GM15510 (cell line): ENCODE results near the gene ZNF462.

Experiments used
- POLR2A ChIP-seq: IDR thresholded peaks from 3 replicates; pipeline ENCODE4 v1.6.1; 2011; ENCODE audit warnings: borderline replicate concordance; ENCODE audit not compliant: insufficient read length; ENCODE audit errors: extremely low read depth

ZNF462 gene

DNA sequence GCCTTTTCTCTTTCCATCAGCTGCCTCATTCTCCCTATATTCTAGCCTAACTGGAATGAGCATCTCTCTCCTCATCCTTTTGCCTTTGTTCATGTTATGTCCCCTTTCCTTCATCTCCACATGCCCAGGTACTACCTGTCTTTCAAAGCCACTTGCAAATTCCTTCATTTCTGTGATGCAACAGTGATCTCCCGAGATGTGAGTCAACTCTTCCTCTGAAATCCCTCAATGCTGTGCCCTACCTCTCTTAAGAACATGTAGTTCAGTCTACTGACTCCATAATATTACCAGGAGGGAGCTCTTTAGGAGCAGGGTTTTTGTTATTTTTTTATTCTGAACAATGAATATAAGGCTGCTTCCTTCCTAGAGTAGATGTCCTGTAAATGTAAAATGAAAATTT, 91.6 kb downstream of the ZNF462 start:
- TF ChIP-seq POLR2A: no peak

DNA sequence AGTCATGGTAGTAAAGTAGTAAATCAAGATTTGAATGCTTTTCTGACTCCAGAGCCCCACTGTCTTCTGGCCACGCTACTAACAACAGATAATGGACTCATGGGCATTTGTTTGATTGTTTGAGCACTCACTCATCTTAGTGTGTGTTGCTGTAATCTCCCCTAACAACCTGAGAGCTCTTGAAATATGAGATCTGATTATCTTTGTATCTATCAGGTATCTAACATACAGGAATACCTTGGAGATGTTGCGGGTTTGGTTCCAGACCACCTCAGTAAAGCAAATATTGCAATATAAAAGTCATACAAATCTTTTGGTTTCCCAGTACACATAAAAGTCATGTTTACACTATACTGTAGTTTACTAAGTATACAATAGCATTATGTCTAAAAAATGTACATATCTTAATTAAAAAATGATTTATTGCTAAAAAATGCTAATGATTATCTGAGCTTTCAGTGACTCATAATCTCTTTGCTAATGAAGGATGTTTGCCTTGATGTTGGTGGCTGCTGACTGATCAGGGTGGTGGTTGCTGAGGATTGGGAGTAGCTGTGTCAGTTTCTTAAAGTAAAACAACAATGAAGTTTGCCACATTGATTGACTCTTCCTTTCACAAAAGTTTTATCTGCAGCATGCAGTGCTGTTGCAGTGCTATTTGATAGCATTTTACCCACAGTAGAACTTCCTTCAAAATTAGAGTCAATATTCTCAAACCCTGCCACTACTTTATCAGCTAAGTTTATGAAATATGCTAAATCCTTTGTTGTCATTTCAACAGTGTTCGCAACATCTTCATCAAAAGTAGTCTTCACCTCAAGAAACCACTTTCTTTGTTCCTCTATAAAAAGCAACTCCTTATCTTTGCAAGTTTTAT, 92.2 kb downstream of the ZNF462 start:
- no peak for TF ChIP-seq POLR2A

DNA sequence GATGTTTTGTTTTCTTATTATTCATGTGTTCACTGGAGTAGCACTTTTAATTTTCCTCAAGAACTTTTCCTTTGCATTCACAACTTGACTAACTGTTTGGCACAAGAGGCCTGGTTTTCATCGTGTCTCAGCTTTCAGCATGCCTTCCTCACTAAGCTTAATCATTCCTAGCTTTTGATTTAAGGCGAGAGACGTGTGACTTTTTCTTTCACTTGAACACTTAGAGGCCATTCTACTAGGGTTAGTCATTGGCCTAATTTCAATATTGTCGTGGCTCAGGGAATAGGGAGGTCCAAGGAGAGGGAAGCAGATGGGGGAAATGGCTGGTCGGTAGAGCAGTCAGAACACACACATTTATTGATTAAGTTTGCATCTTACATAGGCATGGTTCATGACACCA, 94.0 kb downstream of the ZNF462 start:
- no peak for TF ChIP-seq POLR2A

DNA sequence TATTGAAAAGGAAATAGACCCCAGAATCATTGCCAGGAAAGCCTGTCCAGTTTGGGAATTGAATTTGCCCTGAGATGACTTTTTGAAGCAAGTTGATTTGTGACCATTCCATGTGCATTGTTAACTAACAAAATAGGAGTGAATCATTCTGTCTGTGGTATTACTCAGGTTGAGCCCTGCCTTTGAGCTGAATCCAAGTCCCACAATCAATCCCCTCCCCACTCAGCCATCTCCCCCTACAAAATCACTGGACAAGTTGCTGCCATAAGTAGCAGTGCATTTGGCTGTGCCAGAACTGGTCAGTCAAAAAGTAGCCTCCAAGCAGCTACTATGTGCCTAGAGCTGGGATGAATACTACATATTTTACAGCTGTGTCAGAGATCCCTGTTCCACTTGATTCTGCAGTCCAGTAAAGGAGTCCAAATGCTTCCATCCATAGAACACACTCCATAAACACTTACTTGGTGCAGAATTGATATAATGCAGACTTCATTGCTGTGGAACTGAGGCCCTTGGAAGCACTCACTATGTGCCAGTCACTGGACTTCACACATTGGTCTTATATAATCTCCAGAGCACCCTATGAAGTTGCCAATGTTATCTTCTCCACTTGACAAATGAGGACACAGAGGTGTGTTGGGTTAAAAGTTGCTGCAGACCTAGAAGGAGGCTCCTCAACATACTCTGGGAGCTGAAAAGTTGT, 96.1 kb downstream of the ZNF462 start:
- no peak for TF ChIP-seq POLR2A

DNA sequence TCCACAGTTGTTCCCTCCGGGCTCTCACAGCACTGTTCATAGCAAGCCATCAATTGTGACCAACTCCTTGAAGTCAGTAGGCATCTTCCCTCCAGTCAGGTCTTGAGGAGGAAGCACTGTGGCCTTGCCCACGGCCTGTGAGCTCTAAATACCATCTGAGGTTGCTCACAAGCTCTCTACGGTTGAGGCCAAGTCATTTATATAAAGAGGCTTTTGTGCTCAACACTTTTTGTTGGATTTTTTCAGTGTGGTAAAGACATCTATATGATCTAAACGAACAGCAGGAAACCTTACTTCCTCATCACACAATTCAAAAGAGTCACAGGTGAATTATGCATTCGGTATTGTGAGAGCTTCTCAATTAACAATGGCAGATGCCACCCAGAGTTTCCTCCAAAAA, 97.3 kb downstream of the ZNF462 start:
- no peak for TF ChIP-seq POLR2A

DNA sequence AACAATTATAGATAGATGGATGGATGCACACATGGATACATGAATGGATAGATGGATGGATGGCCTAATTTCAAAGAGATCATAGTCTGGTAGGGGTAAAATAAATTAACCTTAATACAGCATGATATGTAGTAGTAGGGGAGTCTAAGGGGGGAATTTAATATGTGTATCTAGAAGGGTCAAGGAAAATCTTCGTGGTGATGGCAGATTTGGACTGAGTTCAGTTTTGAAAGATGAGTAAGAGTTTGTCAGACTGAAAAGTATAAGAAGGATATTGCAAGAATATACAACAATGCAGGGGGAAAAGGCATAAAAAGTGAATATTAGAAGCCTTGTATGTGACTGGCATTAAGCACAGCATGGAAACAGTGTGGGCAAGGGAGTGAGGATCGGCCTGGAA, 98.7 kb downstream of the ZNF462 start:
- TF ChIP-seq POLR2A: no peak

DNA sequence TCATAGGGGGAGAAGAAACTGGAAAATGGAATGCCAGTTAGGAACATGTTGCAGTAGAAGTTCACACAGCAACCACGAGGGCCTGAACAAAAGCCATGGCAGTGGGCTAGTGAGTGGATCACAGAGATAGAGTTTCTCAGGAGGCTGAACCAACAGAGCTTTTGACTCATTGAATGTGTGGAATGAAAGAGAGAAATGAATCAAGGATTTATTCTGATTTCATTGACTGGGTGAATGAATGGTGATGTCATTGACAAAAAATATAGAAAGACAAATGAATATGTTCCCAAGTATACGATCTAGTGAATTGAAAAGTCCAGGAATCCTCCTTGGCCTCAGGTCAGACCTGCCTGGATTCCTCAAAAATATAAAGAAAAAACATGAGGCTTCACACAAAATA, 99.2 kb downstream of the ZNF462 start:
- no peak for TF ChIP-seq POLR2A

DNA sequence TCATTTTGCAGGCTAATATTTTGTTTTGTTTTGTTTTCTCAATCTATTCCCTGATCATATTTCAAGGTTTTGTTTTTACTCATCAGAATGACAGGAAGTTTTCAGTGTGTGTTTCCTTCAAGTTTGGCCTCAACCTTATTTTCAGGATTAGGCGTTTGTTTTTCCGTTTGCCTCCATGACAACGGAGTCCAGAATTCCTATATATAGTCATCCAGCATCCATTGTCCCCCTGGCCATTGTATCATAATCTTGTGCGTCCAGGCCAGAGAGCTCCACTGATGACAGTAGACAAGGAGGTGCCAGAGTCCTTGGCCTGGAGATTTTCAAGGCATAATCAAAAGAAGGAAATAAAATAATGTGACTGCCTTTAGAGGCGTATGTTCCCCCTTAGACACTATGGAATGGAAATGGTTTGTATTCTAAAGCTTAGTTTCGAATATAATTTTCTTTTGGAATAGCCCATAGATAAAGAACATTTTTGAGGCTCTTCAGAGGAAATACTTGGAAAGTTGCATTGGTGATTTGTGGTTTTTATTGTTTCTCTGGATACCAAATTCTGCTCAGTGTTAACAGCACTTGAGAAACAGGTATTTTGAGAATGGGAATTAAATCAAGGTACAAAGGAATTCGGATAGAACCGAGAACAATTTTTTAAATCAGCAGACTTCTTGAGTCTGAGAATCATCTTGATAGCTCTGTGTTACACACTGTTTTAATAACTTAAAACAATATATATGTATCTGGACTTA, 99.8 kb downstream of the ZNF462 start:
- no peak for TF ChIP-seq POLR2A

DNA sequence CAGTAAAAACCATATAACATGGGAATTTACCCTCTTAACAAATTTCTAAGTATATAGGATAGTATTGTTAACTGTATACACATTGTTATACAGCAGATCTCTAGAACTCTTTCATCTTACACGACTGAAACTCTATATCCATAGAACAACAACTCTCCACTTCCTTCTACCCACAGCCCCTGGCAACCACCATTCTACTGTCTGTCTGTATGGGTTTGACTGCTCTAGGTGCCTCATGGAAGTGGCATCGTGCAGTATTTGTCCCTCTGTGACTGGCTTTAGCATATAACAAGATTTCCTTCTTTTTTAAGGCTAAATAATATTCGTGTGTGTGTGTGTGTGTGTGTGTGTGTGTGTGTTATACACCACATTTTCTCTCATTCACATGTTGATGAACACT, 100.7 kb downstream of the ZNF462 start:
- no peak for TF ChIP-seq POLR2A

DNA sequence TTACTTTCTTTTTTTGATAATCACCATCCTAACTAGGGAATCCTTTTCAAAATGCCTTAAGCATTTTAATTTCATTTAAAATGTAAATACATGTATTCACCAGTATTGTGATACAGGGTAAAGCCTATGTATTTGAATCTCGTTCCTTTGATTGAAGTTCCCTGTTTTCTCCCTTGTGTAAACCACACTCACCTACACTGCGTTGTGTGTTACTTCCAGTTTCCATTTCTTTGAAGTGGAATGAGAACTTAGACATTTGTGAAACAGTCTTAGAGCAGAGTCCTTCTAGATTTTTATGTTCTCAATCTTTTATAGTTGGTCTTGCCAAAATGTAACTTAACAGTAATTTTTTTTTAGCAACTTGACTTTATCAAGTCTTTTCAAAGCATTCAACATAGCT, 101.4 kb downstream of the ZNF462 start:
- no peak for TF ChIP-seq POLR2A

DNA sequence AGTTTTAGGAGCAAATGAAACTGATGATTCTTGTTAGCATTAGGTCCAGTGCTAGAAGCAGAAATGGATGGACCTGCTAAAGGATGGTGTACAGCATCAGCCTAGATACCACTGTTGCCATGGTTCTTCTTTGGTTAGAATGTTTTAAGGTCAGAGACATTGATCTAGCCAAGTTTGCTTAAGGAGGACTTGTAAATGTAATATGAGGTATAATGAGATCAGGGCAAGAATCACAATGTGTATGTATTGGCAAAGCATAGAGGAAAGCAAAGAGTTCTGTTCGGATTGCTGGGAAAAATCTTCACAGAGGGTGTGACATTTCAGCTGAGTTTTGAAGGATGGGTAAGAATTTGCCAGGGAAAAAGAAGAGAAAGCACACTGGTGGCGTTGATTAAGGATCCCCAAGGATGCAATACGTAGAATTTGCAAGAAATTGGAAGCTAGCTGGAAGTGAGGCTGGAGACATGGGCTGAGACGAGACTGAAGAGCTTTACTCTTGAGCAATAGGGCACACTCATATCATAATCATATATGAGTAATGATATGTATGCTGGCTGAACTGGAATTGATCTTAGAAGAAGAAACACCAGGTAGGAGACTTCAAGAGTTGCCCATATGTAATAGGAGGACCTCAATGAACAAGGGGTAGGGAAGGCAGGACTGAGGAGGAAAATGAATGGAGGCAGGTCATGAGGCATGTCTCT, 102.0 kb downstream of the ZNF462 start:
- TF ChIP-seq POLR2A: no peak

DNA sequence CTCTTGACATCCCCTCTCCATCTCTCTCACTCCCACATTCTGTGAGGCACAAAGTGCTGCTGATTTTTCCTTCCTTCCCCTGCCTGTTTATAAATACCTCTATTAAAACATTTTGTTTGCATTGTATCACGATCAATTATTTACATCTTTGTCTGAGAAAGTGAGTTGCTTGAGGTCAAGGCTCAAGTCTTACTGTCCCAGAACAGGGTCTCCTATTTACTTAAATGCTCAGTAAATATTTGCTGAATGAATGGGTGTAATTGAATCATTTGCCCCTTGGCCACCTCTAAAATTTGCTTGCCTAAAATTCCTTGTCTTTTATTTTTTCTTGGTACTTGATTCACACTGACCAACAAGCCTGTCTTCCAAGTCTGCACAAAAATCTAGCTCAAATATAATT, 103.5 kb downstream of the ZNF462 start:
- TF ChIP-seq POLR2A: no peak

DNA sequence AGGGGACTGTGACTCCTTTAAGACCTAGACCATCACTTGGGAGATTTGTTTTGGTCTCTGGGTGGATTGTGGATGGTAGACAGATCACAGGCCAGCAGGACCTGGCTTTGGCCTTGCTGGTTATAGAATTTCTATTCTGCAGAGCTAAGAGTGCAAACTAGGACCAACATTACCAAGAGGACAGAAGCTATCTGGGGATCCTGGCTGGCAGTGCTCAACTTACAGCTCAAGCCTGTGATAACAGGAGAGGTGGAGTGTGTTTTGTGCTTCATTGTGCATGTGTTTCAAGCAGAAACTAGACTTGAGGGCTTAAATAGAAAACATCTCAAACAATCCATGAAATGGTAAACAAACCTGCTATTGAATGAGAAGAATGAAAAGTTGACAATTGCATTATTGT, 106.7 kb downstream of the ZNF462 start:
- no peak for TF ChIP-seq POLR2A

DNA sequence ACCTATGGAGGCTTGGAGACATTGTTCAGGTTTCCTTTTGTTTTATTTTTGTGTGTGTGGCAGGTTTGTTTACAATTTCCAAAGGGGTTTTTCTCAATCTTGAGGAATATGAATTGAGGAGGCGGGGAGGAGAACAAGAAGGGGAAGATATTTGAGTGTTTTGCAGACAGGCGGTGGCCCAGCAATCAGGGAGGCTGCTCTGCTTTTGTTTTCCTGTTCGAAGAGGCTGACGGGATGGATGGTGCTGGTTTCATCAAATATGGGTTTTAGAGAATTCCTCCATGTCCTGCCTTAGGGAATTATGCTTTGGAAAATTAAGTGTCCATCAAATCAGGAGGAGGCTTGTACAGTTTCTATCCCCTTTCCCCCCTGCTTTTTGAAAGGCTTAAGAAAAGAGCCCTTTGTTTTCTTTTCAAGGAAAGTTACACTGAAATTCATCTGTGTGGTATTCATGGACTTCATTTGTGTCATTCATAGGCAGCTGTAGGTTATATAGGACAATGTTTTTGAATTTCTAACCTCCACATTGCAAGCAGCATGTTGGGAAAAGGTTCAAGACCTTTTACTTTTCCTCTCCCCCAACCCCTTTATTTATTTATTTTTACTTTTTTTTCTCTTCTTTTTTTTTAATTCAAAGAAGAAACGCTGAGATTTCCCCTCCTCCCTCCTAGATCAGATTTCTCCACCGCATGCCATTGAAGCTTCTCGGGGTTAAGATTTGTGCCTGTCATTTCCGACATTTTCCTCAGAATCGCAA, 107.4 kb downstream of the ZNF462 start:
- TF ChIP-seq POLR2A: no peak
